HG02852 (cell line): Measurements from ENCODE around the gene SAMHD1.
"Not testable (repeated sequence)": the region's sequence is repeated elsewhere in the genome, so short reads cannot be mapped to it uniquely, and the experiment has no call there.

Experiments
- ATAC-seq: cut with Tn5 transposase; IDR thresholded peaks from one replicate; pipeline ENCODE4 v1.9.1; 2021; ENCODE audit warnings: mild to moderate bottlenecking, moderate library complexity; ENCODE audit not compliant: unreplicated experiment

SAMHD1 gene

DNA sequence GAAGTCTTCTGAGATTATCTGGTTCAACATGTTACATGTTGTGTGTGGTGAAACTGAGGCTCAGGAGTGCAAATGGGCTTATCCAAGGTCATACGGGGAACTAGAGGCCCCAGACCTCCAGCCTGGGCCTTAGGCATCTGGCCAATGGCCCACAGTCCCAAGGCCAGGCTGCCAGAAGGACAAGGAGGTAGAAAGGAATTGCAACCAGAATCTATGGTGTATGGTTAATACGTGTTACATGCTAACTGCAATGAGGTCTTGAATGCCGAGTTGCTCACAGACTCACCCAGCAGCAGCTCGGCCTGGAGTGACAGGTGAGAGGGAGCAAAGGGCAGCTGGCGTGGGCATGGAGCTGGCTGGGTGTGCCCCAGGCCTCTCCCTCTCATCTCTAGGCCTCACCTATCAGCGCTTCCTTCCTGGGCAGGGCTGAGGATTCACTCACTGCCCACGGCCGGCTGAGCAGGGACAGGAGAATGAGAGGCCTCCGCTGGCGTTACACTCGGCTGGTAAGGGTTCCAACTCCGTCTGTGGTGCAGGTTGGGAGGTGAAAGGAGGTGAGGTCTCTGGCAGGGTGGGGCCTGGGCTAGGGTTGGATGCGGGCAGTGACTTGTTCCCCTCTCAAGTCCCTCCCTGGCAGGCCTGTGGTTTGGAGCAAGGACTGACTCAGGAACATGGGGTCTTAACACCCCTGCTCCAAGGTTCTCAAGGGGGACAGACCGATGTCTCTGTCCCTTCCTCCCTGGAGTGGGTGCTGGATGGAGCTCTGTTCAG lies 75.6 kb downstream of the SAMHD1 start, which contains the start of gene TLDC2:
TSS of gene TLDC2 (plus strand) at position 437 of the 771 bp plus-strand sequence. CDS start at position 474, 37 bp downstream.
- ATAC-seq = no peak

DNA sequence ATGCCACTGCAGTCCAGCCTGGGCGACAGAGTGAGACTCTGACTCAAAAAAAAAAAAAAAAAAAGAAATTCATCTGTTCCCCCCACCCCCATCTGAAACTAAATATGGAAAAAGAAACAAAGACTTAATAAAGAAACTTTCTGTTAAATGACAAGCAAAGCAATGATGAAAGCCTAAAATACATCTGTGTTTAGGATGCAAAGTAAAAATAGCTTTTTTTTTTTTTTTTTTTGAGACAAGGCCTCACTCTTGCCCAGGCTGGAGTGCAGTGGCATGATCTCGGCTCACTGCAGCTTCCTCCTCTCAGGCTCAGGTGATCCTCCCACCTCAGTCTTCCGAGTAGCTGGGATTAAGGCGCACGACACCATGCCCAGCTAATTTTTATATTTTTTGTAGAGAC lies 76.4 kb downstream of the SAMHD1 start:
- ATAC-seq = not testable (repeated sequence)

DNA sequence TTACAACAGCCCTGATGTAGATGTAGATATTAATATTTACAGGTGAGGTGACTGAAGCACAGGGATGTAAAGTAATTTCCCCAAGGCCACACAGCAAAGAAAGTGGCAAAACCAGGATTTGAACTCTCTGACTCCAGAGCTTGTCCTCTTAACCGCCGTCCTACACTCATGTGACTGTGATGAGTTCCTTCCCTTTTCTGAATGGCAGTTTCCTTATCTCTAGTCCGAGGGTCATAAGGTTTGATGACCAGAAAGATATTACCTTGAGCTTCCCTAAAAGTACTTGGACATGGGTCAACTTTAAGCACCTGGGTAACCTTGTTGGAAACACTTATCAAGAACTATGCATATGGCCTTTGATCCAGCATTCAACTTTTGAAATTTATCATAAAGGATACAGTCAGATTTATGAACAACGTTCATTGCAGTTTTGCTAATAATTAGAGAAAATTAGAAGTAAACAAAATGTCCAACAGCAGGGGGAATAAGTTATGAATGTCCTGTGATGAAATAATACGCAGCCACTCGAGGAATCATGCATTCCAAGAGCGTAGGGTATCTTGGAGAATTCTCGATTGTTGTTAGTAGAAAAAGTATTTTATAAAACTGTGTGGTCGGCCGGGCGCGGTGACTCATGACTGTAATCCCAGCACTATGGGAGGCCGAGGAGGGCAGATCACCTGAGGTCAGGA lies 77.9 kb downstream of the SAMHD1 start:
- no peak for ATAC-seq

DNA sequence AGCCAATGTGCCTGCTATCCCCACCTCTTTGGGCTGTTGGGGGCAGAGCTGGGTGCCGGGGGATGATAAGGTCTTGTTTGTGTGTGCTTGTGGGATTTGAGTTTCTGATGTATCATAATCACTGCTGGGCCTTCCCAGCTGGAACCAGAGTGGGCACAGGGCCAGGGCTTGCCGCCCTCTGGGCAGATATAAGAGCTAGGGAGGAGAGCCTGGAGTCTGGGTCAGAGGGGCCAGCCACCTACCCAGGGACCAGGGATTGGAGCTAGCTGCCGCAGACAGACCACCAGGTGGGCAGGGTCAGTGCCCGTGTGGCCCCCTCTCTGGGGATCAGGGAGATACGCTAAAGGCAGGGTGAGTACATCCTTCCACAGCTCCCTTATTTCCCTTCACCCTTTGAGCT lies 78.7 kb downstream of the SAMHD1 start:
- no peak for ATAC-seq

DNA sequence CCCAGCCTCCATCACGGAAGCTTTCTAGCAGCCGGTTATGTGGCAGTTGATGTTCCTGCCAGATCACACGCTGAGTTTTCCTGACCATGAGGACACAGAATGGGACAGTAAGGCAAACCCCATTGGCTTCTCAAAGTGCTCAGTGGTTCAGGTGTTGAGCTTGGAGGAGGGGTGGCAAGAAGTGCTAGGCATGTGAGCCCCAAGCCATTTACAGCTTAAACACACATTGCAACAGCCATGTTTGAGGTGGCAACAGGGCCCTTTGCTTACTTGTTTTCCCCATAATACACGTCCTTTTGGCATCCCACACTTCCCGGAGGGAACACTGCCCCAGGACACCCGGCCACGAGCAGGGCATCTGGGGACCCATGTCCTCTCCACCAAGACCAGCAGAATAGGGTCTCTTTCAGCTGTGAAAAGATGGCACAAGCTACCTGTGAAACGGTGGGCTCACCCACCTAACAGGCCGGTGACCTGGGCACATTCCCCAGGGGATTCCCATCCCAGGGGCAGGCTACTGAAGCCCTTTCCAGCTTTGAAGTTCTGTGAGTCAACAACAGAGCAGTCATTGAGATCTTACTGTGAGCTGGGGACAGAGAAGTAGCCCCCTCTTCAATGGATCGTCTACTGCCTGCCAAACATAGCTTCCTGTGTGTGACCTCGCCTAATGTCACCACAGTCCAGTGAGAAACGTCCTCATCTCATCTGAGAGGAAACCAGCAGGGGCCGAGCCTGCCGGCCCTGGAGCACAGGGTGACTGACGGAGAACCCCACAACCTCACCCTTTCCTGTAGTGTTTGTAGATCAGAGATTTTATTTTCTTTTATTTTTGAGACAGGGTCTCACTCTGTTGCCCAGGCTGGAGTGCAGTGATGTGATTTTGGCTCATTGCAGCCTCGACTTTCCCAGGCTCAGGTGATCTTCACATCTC lies 79.6 kb downstream of the SAMHD1 start:
- no peak for ATAC-seq

DNA sequence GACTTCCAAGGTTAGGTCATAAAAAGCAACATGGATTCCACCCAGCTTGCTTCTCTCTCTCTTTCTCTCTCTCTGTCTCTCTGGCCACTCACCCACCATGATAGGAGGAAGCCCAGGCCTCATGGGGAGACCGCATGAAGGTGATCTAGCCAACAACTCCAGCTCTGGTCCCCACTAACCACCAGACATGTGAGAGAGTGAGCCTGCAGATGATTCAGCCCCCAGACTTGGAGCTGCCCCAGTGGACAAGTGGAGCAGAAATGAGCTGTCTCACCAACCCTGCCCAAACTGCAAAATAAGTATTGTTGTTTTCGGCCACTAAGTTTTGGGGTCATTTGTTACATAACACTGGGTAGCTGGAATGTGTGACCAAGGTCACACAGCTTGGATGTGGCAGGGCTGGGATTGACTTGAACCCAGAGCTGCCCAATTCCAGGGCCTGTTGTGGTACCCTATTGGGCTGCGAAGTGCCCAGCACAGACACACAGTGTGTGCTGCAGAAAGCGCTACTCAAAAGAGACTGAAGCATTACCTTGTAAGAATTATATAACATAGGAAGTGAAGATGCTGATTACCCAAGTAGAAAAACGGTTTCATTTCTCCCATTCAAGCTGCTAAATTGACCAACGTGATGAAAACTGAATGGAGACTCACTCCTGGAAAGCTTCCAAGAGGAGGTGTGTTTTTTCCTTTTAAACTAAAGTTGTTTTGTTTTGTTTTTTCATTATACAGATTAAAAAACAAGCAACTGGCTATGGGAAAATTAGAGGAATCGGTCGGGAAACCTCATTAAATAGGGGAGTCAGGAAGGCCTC lies 84.6 kb downstream of the SAMHD1 start:
- ATAC-seq = no peak

DNA sequence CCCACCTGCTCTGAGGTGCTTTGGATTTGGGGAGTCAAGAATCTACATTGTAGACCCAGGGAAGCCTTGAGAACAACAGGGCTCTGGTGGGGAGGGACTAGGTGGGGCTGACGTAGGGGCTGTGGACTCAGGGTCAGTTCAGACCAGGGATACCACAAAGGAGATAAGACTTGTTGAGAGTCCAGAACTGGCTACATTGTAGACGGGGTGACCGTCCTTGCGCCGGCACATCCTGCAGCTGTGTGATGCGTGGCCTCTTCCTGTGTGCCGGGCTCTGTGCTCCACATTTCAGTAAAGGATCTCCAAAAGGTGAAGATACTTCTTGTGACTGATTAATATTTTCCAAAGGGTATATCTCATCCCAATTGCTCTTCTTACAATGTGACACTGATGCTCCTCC lies 85.3 kb downstream of the SAMHD1 start:
- ATAC-seq = no peak

DNA sequence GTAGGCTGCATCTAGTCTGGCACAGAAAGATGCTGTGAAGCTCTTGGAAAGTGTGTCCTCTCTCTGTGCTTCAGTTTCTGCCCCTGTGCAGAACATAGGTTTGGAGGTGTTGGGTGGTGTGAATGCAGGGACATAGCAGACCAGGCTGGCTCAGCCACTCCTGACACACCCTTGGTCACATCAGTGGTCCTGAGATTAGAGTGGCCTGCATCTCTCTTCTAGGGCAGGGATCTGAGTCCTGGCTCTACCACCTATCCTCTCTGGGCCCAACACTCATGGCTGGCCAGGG lies 85.7 kb downstream of the SAMHD1 start:
- no peak for ATAC-seq

DNA sequence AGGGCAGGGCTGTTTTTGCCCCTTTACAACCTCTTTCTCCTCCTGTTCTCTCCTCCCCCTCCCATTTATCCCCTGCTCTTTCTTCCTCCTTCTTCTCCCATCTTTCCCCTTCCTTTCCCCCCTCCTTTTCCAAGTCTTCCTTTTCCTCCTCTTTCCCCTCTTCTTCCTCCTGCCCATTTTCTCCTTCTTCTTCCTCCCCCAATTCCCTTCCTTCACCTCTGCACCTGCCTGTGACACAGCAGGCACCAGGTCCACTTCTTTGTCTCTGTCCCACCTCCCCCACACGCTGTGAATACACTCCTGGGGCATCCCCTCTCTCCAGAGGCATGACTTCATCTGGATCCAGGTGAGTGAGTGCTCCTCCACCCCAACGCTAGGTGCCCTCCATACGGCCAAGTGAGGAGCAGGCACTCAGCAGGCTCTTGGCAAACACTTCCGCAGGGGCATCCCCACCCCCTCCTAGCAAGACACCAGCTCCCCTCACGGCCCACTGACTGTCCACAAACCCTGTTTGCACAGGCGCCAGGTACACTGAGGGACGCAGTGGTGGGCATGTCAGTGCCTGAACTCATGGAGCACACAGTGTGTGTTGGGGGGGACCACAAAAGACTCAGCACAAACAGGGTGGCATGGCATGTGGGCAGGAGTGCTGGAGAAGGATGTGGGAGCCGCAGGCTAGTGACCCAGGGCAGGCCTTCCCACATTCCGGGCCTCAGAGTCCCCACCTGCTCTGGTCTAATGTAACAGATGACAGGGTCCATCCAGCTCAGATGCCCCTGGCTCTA lies 86.2 kb downstream of the SAMHD1 start:
- ATAC-seq = no peak

DNA sequence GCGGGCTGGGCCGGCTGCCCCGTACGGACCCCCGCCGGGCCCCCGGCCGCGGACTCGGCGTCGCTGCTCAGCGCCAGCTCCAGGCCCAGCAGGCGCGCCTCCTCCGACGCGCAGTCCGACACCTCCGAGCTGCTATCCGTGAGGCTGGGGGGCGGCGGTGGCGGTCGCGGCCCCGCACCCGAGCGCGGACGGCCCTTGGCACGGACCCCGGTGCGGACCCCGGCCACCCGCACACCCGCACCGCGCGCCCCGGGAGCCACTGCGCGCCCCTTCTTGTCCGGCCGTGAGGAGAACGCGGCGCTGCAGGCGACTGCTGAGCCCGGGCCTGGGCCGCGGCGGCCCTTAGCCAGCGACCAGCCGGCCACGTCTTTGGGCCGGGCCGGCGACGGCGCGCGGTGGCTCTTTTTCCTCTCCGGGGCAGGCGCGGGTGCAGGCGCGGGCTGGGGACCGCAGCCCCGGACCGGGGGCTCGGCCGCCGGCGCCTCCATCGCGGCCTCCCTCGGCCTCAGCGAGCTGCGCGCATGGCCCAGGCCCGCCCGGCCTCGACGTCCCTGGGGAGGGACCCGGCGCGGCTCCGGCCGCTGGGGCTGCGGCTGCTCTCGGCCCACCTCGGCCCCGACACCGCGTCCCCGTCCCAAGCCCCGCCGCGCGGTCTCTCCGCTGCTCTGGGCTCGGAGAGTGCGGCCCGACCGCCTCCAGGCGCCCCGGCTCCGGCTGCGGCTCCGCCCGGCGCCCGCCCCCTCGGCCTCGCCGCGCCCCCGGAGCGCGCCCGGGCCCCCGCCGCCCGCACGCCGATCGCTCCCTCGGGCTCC lies 88.4 kb downstream of the SAMHD1 start:
- ATAC-seq = peak; percentile 45

DNA sequence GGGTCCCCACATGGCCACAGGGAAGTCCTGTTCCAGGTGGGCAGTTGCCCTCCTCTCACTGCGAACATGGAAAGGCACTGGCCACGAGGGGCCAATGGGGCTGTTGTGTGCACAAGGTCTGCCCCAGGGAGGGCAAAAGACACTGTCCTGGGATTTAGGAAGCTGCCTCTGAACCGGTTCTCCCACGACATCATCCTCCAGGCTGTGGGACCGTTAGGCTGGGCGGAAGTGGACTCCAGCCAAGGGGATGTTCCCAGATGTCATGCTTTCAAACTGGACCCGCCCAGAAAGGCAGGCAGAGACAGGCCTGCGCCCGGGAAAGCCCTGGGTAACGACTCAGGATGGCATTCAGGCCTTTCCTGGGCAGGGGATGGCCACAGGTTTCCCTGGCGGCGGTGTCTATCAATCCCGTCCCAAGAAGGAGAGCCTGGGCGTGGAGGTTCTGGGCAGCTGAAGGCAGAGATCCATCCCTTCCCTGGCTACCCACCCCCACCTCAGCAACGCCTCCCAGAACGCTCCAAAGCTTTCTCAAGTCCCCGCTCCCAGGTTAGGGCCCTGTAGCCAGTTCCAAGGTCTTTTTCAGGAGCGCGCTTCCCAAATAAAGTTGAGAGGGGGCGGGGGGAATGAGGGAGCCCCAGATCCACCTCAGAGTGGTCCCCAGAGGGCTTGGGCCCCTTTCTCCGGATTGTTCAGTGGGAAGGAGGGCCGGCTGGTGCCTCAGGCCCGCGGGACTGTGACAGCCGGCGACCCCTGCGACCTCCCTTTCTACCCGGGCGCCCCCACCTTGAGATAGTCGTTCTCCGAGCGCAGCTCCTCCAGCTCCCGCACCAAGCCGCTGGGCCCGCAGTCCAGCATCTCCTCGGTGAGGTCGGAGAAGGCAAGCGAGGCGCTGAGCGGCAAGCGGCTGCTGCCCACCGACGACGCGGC lies 89.4 kb downstream of the SAMHD1 start:
- no peak for ATAC-seq

DNA sequence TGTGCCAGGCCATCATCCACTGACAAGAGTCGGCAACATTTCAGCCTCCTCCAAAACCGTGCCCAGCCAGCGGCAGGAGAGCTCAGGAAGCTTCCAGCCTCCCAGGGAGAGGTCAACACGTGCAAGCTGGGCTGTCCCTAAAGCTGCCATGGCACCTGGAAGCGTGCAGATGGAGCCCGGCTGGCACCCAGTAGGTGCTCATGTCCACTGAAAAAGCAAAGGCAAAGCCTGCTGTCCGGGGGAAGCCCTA lies 90.0 kb downstream of the SAMHD1 start:
- ATAC-seq = no peak

DNA sequence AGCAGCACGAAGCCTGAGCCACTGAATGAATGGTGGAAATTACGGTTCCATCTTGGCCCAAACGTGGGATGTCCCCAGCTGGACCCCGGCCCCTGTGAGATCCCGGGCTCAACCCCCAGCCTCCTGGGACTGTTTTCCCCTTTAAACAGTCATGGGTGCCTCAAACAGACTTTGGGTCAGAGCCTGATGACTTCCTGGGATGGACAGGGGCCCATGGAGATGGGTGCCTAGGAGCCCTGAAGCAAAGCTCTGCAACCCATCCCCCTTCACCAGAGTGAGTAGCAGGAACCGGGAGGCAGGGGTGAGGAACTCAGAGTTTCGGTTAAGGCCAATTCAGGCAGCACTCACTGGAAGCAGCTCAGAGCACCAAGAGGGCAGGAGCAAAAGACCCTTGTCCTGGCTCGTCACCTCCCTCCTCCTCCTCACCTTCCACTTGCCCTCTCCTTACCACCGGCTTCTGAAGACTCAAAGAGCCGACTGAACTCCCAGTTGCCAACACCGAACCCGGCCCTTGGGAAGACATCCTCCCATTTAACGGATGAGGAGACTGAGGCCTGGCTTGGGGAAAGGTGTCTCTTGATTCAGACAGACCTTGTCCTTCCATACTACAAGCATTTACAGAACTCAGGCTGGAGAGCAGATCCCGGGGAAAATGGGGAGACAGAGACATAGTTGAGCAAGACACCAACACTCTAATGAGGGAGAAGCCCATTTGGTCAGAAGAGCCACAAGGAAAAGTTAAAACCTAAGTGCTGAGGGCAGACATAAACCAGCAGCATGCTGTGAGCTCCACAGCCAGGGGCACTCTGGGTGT lies 90.5 kb downstream of the SAMHD1 start:
- ATAC-seq = no peak

DNA sequence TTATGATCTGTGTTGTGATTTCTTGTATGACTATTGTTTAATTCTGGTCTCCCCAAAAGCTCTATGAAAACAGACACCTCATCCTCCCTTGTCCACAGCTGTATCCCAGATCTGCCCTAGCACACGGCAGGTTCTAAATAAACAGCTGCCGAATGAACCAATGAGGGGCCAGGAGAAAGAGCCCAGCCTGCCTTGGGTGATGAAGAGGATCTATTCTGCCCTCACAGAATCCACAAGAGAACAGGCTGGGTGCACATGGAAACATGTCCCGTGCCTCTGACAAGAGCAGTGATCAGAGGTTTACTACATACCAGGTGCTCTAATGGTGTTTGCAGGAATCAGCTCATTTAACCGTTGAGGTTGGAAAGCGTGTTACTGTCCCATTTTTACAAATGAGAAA lies 91.2 kb downstream of the SAMHD1 start:
- no peak for ATAC-seq

DNA sequence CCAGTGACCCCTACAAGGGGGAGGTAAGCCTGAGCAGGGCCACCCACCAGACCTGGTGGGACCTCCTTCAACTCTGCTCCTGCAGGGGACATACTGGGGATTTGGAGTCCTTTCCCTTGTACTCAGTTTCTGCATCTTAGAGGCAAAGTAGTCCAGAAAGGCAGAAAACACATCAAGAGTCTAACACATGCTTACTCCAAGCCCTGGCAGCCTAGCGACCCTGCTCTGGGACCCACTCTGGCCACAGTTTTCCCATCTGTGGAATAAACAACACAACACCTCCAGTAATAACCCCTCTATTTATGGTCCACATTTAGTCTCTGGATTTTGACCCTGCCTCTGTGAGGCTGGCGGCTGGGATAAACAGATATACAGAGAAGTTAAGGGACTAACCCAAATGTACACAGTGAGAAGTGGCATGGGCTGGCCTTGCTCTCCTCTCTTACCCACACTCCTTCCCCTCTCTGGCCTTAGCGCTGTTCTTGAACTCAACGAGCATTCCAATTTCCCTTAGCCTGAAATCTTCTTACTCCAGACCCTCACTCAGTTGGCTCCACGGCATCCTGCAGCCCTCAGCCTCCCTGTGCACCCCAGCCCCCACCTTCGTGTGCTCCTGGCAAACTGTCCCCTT lies 91.7 kb downstream of the SAMHD1 start:
- no peak for ATAC-seq

DNA sequence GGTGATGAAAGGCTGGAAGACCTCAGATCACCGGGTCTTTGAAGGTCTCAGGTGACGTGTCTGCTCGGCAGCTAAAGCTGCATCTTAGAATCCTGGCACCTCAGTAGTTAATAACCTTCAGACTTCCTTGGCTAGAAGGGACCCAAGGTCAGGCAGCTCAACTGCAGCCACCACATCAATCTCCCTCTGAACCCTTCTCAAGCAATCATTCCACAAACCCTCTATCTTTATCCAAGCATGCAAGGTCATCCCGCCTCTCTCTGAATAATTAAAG lies 92.3 kb downstream of the SAMHD1 start:
- no peak for ATAC-seq
